HG03095 (cell line): Measurements from ENCODE around the gene LLPH.
"Not testable (repeated sequence)": the region's sequence is repeated elsewhere in the genome, so short reads cannot be mapped to it uniquely, and the experiment has no call there.

Experiments used
- ATAC-seq: cut with Tn5 transposase; IDR thresholded peaks from one replicate; pipeline ENCODE4 v1.9.1; 2021; ENCODE audit warnings: moderate library complexity; ENCODE audit not compliant: unreplicated experiment

The LLPH gene

DNA sequence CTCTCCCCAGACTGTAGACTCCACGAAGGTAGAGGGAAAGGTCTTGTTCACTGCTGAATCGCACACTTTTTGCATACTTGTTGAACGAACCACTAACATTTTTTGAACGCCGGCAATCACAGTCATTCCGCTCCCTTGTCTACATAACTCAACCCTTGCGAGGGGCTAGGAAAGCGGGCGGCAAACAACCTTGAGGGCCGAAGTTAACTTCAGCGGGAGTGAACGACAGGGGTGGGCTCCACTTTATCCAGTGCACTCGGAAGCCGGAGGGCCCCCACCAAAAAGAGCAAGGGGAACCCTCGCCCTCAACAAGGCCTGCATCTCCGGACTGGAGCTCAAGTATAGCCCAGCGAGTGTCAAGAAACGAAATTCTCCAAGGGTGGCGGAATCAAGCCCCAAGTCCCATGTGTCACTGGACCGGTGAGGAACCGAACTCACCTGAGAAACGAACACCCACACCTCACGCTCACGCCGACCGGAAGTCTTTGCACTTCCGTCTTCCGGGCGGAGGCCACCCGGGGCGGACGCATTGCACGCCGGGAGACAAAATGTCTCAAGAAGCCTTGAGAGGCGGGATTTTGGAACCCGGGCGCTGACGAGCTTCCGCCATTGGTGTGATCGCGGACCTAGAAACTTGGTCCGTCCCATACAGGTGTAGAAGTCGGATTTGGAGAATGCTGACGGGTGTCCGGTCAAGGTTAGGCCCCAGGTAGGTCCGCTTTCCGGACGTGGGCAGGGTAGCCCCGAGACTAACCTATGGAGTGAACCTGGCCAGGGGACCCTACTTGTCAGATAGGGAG, at the start of gene LLPH:
Gene LLPH (minus strand): TSS at position 484 of the 800 bp plus-strand sequence. CDS start 1,644 bp downstream, outside the sequence.
- ATAC-seq, result peak; percentile 97

DNA sequence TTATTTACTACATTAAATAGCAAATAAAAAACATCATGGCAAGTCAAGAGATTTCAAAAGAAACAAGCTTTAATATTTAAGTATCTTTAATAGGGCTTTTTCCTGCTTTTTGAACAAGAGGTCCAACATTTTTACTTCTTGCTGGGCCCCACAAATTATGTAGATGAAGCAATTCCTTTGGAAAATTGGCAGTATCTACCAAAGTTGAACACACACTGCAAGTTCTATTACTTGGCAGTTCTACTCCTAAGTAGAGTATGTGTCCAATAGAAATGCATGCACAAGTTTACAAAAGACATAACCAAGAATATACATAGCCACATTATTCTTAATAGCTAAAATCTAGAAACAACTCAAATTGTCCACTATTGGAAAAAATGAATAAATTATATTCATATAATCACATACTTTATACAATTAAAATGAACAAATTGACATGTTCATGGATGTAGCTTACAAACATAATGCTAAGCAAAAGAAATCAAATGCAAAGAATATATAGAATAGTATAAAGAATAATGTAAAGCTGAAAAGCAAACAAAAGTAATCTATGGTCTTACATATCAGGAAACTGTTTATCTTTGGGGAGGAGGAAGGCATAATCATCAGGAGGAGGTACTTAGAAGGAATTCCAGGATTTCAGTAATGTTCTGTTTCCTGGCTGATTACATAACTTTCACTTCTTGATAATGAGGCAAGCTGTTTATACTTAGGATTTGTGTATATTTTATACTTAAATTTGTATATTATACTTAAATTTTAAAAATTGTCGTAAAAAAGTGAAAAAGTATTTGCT, 45.8 kb upstream of the LLPH start:
- no peak for ATAC-seq

DNA sequence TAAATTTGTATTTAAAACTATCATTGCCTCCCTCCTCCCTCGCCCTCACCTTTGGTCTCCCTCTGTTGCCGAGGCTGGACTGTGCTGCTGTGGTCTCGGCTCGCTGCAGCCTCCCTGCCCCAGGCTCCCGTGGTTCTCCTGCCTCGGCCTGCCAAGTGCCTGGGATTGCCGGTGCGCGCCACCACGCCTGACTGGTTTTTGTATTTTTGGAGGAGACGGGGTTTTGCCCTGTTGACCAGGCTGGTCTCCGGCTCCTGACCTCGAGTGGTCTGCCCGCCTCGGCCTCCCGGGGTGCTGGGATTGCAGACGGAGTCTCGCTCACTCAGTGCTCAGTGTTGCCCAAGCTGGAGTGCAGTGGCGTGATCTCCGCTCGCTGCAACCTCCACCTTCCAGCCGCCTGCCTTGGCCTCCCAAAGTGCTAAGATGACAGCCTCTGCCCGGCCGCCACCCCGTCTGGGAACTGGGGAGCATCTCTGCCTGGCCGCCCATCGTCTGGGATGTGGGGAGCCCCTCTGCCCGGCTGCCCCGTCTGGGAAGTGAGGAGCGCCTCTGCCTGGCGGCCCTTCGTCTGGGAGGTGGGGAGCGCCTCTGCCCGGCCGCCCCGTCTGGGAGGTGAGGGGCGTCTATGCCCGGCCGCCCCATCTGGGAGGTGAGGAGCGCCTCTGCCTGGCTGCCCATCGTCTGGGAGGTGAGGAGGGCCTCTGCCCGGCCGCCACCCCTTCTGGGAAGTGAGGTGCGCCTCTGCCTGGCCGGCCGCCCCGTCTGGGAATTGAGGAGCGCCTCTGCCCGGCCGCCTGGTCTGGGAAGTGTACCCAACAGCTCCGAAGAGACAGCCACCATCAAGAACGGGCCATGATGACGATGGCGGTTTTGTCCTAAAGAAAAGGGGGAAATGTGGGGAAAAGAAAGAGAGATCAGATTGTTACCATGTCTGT, 44.1 kb upstream of the LLPH start:
- ATAC-seq, result not testable (repeated sequence)

DNA sequence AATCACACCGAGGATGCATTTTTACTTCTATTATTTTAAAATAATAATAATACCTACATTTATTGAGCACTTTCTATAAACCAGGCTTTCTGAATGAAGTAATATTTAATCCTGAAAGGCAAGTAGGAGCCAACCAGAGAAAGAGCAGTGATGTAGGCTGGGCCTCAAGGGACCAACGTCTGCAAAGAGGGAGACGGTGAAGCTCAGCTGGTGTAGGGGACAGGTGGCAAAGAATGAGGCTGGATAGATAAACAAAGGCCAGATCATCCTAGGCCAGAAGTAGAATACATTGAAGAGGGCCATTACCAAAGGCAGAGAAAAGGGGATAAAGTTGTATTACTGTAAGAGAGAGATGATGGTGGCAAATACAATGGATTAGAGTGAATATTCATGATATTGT, 40.1 kb upstream of the LLPH start:
- ATAC-seq, result no peak

DNA sequence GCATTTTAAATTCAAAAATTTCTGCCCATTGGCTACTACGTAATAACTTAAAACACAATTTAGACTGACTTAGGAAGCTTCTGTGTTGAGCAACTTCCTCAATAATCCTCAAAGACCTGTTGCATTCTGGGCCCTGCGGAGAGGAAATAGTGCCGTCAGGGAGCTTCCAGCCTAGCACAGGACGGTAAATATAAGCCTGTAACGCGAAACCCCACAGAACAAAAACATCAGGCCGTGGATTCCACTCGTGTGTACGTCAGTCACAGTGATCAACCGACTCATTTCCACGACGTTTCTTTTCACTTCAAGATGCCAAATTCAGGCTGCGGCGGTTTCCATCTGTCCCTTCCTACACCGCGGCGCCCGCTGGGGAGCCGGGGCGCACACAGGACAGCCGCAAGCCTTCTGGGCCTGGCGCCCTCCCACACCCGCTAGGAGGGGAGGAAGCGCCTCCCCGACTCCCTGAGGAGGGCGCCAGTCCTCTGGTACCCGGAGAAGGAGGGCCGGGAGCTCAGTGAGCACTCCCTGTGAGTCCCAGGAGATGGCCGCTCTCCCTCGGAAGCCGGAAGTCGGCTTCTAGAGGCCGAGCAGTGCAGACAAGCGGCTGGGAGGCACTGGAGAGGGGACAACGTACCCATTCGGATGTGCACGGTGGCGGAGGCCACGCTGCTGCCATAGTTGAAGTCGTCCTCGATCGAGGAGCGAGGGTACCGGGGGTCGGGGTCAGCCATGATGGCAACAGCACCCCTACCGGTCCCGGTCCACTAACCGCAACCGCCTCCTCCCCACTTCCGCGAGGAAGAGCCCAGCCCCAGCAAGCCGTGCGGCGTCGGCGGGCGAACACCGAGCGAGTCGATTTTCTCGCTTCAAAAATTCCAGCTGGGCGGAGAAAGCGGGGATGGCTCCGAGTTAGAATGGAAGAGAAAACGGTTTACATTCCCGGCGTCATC, 38.9 kb upstream of the LLPH start, which contains the start of gene TMBIM4:
Gene TMBIM4 (minus strand): TSS at position 776 of the 950 bp plus-strand sequence. CDS start 45 bp downstream, at position 731.
- peak; percentile 83 for ATAC-seq

DNA sequence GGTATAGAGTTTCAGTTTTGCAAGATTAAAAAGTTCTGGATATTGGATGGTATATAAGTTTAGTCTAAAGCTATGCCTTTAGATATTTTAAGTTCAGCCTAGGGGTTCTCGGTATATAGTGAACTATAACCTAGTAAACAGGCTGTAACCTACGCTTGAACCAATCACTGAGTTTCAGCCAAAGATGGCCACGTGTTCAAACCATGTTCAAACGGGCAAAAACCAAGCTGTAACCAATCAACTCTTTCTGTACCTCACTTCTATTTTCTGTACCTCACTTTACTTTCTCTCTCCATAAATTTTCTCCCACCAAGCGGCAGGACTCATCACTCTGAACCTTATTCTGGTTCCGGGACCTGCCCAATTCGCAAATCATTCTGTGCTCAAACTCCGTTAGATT, 37.9 kb upstream of the LLPH start:
- ATAC-seq, result no peak

DNA sequence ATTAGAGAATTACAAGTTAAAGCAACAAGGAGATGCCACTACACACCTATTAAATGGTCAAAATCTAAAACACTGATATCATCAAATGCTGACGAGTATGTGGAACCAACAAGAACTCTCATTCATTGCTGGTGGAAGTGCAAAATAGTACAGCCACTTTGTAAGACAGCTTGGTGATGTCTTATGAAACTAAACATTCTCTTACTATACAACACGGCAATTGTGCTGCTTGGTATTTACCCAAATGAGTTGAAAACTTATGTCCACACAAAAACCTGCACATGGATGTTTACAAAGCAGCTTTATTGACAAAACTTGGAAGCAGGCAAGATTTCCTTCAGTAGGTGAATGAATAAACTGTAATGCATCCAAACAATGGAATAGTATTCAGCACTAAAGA, 36.0 kb upstream of the LLPH start:
- no peak for ATAC-seq

DNA sequence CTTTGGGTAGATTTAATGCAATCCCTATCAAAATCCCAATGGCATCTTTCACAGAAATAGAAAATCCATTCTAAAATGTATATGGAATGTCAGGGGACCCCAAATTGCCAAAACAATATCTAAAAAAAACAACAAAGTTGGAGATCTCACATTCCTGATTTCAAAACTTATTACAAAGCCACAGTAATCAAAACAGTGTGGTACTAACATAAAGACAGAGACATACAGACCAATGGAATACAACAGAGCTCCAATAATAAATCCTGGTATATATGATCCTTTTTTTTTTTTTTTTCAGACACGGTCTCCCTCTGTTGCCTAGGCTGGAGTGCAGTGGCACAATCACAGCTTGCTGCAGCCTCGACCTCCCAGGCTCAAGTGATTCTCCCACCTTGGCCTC, 34.6 kb upstream of the LLPH start:
- no peak for ATAC-seq

DNA sequence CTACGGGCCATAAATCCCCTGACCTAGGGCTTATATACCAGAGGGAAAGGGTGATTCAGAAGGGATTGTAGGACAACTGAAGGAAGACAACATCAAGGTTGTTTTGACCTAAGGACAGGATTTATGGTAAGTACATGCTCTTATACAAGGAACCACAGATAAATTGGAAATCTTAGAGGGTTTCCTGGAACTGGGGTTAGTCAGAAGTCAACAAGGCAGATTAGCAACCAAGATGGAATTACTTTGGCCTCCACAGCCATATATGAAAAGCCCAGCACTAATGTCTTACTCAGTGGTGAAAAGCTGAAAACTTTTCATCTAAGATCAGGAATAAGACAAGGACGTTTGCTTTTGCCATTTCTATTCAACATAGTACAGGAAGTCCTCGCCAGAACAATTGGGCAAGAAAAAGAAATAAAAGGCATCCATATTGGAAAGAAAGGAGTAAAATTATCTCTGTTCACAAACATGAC, 33.8 kb upstream of the LLPH start:
- no peak for ATAC-seq

DNA sequence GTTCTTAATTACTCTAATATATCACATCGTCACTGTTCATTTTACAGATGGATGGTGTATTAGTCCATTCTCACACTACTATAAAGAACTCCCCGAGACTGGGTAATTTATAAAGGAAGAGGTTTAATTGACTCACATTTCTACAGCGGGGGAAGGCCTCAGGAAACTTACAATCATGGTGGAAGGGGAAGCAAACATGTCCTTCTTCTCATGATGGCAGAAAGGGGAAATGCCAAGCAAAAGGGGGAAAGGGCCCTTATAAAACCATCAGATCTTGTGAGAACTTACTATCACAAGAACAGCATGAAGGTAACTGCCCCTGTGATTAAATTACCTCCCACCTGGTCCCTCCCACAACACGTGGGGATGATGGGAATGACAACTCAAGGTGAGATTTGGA, 32.7 kb upstream of the LLPH start:
- ATAC-seq, result no peak

DNA sequence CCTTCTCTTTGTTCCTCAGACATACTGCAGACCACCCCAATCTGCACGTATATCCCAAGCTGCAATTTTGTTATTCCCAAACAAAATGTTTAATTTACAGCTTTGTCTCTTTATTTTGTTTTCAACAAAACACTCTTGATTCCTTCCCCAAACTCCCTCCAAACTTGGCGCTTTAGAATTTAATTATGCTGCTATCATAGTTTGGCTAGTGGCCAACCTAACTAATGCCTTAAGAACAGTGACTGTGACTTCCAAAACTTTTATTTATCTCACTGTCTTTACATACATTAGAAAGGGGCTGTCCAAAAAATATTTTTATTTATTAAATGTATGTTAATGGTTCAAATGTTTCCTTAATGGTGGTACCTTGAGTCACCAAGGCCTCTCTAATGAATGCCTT, 32.2 kb upstream of the LLPH start:
- no peak for ATAC-seq

DNA sequence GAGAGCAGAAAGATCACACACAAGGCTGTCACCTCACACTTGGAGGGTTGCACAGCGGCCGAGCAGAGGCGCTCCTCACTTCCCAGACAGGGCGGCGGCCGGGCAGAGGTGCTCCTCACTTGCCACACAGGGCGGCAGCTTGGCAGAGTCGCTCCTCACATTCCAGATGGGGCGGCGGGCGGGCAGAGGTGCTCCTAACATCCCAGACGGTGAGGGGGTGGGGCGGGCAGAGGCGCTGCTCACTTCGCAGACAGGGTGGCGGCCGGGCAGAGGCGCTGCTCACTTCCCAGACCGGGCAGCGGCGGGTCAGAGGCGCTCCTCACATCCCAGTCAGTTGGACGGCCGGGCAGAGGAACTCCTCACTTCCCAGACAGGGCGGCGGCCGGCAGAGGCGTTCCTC, 30.2 kb upstream of the LLPH start:
- no peak for ATAC-seq

DNA sequence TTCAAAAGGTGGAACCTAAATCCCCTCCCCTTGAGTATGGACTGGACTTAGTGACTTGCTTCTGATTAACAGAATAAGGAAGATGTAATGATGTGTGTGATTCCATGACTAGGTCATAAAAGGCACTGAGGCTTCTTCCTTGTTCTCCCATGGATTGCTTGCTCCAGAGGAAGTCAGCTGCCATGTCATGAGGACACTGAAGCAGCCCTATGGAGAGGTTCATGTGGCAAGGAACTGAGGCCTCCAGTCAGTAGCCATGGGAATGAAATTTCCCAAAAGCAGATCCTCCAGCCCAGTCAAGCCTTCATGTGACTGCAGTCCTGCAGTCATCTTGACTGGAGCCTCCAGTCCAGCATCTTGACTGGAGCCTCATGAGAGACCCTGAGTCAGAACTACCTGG, 28.6 kb upstream of the LLPH start:
- ATAC-seq, result no peak

DNA sequence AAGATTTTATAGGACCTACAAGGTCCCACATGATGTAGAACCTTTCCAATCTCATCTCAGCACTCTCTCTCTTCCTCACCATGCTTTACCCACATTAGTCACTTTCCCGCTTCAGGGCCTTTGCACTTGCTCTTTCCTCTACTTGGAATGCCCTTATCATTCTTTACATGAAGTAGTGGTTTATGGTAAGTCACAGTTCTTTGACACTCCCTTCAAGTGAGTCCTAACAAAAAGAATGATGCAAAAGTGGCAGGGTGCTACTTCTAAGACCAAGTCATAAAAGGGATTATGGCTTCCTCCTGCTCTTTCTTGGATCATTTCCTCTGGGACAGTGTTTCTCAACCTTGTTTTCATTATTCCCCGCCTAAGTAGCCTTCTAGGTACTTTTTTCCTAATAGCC, 26.1 kb upstream of the LLPH start:
- no peak for ATAC-seq

DNA sequence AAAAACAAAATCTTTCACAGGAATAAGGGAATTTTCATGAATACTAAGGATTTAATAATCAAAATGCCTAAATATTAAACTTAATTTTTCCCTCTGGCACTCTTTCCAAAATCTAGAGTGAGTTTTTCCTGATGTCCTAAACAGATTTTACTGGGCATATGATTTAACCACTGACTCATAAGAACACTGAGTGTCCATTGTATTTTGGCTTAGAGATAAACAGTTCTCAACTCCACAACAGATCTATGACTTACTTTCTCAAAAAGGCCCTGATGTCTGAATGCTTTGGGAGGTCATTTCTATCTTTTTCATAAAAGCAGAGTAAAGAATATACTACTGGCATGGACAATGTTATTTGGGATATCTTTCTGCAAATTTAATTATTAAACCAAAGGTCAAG, 24.2 kb upstream of the LLPH start:
- no peak for ATAC-seq

DNA sequence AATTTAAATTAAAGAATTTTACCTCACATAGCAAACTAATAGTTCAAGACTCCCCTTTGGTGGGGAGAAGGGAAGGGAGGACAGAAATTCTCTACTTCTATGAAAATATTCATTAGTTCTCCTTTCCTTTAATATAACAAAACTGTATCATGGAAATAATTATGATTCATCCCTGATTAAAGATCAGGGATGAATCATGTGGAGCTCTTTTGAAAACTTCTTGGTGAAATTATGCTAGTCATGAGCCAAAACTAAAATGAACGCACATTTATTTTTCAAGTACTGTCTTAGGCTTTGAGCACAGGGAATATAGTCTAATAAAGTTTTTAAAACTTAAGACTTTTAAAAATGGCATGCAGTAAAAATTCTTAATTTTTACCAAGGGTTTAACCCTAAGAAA, 22.2 kb upstream of the LLPH start:
- ATAC-seq, result no peak

DNA sequence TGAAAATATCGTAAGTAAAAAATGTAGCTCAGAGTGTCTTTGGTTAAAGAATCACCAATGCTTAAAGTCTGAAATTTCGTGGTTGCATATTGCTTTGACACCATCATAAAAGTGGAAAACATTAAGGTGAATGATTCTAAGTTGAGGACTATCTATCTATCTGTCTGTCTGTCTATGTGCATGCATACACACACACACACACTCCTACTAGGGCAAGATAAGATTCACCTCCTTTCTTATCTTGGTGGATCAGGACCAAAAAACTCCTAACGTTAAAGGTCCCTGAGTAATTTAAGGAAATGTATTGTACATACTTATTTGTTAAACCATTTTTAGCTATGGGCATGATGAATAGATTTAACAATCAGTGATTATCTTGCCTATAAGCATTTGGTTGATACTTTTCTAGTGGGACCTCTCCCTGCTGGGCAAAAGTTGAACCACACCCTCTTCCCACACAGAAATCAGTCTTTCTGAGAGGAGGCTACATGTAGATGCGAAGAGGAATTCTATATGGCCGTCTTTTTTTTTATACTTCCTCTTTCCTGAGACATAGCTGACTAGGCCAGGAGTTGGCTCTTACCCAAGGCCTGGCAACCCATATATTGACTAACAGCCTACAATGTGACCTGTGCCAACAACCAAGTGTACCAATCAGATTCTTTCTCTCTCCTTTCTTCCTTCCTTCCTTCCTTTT, 19.3 kb upstream of the LLPH start:
- ATAC-seq, result no peak

DNA sequence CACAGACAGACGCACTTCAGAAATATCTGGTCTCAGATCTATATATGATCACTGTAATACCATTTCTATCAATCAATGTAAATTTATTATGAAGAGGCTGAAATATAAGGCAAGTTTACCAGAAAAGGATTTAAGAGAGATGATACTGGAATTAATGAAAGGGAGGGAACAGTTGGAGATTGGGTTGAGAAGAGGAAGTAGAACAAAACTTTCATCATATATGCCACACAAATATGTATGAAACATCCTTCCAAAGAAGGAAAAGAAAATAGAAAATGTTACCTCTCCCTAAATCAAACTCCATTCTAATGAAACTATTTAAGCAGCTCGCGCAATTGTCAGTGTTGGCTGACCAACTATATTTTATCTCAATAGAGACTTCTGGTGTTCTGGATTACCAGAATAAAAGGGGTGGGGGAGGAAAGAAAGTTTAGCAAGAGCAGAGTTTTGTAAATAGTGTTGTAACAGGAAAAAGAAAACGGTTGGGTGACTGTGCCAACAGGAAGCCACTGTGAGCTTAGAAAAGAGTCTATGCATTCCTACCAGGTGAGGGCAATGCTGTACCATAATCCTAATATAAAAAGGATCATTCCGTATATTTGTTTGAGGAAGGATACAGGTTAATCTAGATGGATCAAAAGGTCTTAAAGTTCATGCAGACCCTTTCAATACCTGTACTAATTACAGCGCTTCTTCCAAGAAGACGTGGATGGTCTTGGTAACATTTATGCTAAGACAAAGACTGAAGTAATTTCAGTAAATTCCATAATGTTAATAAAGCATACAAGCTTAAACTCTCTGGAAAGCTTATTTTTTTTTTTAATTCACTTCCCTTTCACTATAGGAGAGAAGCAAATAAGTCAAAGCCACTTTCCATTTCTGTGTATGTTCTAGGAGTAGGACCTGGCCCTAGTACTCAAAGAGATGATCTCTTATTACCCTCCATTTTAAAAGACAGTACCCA, 14.5 kb upstream of the LLPH start:
- ATAC-seq, result no peak
